ENCODE measurements around the gene TPRN. TPM values are rescaled to one million over a fixed set of nuclear protein-coding genes. Genes with fewer than 3 reads are reported as not detected.

The TPRN gene
- total RNA-seq, 1 experiment from 2014 or later = 43.1 TPM

DNA sequence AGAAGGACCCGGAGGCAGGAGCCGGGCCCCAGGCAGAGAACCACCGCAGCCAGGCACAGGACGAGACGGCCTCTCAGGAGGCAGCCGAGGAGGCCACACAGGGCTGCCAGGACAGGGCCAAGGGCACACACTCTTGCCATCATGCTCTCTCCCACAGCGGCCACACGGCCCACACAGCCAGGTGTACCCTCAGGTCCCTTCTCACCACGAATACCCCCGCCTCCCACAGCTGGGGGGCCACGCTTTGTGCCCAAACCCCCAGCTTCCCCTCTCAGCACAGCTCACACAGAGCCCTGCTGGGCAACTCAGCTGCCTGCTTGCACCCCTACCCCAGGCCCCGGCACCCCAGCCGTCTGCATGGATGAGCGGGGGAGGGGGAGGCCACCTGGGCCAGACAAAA is 6.8 kb downstream of the TPRN start (continued):
- TF ChIP-seq, protein P1, sequence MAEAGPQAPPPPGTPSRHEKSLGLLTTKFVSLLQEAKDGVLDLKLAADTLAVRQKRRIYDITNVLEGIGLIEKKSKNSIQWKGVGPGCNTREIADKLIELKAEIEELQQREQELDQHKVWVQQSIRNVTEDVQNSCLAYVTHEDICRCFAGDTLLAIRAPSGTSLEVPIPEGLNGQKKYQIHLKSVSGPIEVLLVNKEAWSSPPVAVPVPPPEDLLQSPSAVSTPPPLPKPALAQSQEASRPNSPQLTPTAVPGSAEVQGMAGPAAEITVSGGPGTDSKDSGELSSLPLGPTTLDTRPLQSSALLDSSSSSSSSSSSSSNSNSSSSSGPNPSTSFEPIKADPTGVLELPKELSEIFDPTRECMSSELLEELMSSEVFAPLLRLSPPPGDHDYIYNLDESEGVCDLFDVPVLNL (CRISPR knock-in tag; IDR thresholded peaks at IDR 0.05; ENCODE audit: borderline replicate concordance, low read depth) = no peak

DNA sequence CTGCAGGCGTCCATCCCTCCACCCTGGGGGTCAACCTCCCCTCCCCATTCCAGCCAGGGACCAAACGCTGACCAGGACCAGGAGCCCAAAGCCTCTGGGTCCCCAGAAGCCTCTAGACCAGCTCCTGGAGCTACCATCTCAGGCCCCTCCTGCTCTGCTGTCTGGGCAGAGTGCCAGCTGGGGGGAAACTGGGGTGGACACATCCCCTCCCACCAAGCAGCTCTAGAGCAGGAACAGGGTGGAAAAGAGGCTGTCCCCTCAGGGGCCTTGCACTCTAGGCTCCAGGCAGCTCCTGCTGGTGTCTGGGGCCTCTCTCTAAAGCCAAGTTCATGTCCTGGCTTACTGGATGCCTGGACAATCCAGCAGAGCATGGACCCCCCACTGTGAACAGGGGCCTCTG is 7.7 kb downstream of the TPRN start:
- H3K36me3 Mint-ChIP-seq = no peaks in the 10 kb centered on the region; the same call in 1 of the 2 replicates
- no peaks in the 10 kb centered on the region for H3K9me3 Mint-ChIP-seq
- ATAC-seq (no peak), DNase-seq (ENCODE audit: low spot score) (no peak)
- H3K4me1 Mint-ChIP-seq = peaks cover 13% of the 10 kb centered on the region
- H3K27me3 Mint-ChIP-seq (ENCODE audit: low read depth) = no peaks in the 10 kb centered on the region
- no peak overlapping the region for H3K27ac Mint-ChIP-seq
- POLR2A ChIA-PET = interaction anchor here (1.1 kb wide), 1 partner anchor 26 kb away, joined by 5 read pairs; no protein-coding TSS in a partner anchor
- no peak overlapping the region for H3K4me3 Mint-ChIP-seq
- TF ChIP-seq GABPB1 (CRISPR knock-in tag; IDR thresholded peaks at IDR 0.05) (no peak), SP1 (CRISPR knock-in tag; conservative IDR thresholded peaks at IDR 0.05) (no peak), GTF2I (CRISPR knock-in tag; conservative IDR thresholded peaks at IDR 0.05) (no peak), TCF7 (CRISPR knock-in tag; IDR thresholded peaks at IDR 0.05; ENCODE audit: low read depth) (no peak), NR1H2 (CRISPR knock-in tag; IDR thresholded peaks at IDR 0.05) (no peak), SOX15 (CRISPR knock-in tag; IDR thresholded peaks at IDR 0.05) (no peak), FOXJ3 (CRISPR knock-in tag; IDR thresholded peaks at IDR 0.05; ENCODE audit: borderline replicate concordance) (no peak), CREB1 (CRISPR knock-in tag; IDR thresholded peaks at IDR 0.05) (no peak), MYBL2 (CRISPR knock-in tag; IDR thresholded peaks at IDR 0.05) (no peak), NFATC4 (CRISPR knock-in tag; IDR thresholded peaks at IDR 0.05) (no peak), KAT7 (CRISPR knock-in tag; IDR thresholded peaks at IDR 0.05; ENCODE audit: borderline replicate concordance) (no peak), IRF1 (CRISPR knock-in tag; IDR thresholded peaks at IDR 0.05) (no peak), ATF3 (CRISPR knock-in tag; conservative IDR thresholded peaks at IDR 0.05) (no peak), FOXP4 (CRISPR knock-in tag; IDR thresholded peaks at IDR 0.05) (no peak)
- CTCF ChIA-PET = interaction anchor here (0.7 to 1.6 kb wide), 5 partner anchors 16 to 158 kb away, joined by 4 to 8 read pairs (median 4); no protein-coding TSS in a partner anchor

- ChIA-PET POLR2A (interaction anchor here (1.1 to 1.2 kb wide), 2 partner anchors 20 to 25 kb away, joined by 3 to 5 read pairs; partner anchors contain the start of gene TMEM210), CTCF (interaction anchor here (0.7 to 1.6 kb wide), 6 partner anchors 15 to 191 kb away, joined by 3 to 8 read pairs (median 4); no protein-coding TSS in a partner anchor)
- Mint-ChIP-seq H3K4me1 (peaks cover 16% of the 10 kb centered on the region), H3K27ac (no peak overlapping the region), H3K27me3 (ENCODE audit: low read depth) (no peaks in the 10 kb centered on the region), H3K4me3 (no peak overlapping the region), H3K9me3 (no peaks in the 10 kb centered on the region), H3K36me3 (no peaks in the 10 kb centered on the region; the same call in 1 of the 2 replicates)
- DNase-seq (ENCODE audit: low spot score) (no peak), ATAC-seq (no peak)
- TF ChIP-seq JUN (CRISPR knock-in tag; IDR thresholded peaks at IDR 0.05) (no peak), MLX (CRISPR knock-in tag; IDR thresholded peaks at IDR 0.05) (no peak), TCF7 (CRISPR knock-in tag; IDR thresholded peaks at IDR 0.05; ENCODE audit: low read depth) (no peak), GABPB1 (CRISPR knock-in tag; IDR thresholded peaks at IDR 0.05) (no peak), ATF2 (CRISPR knock-in tag; IDR thresholded peaks at IDR 0.05; ENCODE audit: borderline replicate concordance, low read depth) (no peak), ATF3 (CRISPR knock-in tag; conservative IDR thresholded peaks at IDR 0.05) (no peak), ZMAT4 (CRISPR knock-in tag; IDR thresholded peaks at IDR 0.05) (no peak), E2F5 (CRISPR knock-in tag; IDR thresholded peaks at IDR 0.05) (no peak), ERG (CRISPR knock-in tag; IDR thresholded peaks at IDR 0.05) (no peak), OVOL2 (CRISPR knock-in tag; IDR thresholded peaks at IDR 0.05; ENCODE audit: borderline replicate concordance) (no peak)
- TF ChIP-seq, protein P2, sequence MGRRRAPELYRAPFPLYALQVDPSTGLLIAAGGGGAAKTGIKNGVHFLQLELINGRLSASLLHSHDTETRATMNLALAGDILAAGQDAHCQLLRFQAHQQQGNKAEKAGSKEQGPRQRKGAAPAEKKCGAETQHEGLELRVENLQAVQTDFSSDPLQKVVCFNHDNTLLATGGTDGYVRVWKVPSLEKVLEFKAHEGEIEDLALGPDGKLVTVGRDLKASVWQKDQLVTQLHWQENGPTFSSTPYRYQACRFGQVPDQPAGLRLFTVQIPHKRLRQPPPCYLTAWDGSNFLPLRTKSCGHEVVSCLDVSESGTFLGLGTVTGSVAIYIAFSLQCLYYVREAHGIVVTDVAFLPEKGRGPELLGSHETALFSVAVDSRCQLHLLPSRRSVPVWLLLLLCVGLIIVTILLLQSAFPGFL (CRISPR knock-in tag; IDR thresholded peaks at IDR 0.05; ENCODE audit: borderline replicate concordance) = no peak
Measured at GRCh38 chr9:137192448-137192780, 8.1 kb downstream of the TPRN start.

Data from WTC11 (cell line).